Thymus (tissue), 11 donors: Measurements from ENCODE around the gene ZP1. TPM values are rescaled to one million over a fixed set of nuclear protein-coding genes. Genes with fewer than 3 reads are reported as not detected.

Source experiments
- DNase-seq, 9 donors: peaks; one replicate each; pipeline ENCODE4 v3.0.0-alpha.2; 2013; ENCODE audit warnings: low spot score in 9 of 9, low read depth in 6 of 9, missing footprints in 1 of 9
- H3K27ac ChIP-seq, 2 donors: one replicate each; pipeline ENCODE4 v1.5.1; 2013; ENCODE audit warnings: control low read depth in 1 of 2, low read depth in 1 of 2, low read length in 1 of 2, mild to moderate bottlenecking in 1 of 2, moderate library complexity in 1 of 2
- H3K27me3 ChIP-seq, 2 donors: one replicate each; pipeline ENCODE4 v1.5.1; 2013; ENCODE audit warnings: low read length in 1 of 2; ENCODE audit not compliant: control insufficient read depth in 2 of 2, insufficient read depth in 1 of 2
- H3K36me3 ChIP-seq, 2 donors: one replicate each; pipeline ENCODE4 v1.5.1; 2013; ENCODE audit warnings: low read length in 1 of 2, mild to moderate bottlenecking in 1 of 2, moderate library complexity in 1 of 2; ENCODE audit not compliant: control insufficient read depth in 2 of 2, insufficient read depth in 2 of 2
- H3K4me1 ChIP-seq, 2 donors: one replicate each; pipeline ENCODE4 v1.5.1; 2013; ENCODE audit warnings: low read length in 2 of 2; ENCODE audit not compliant: control insufficient read depth in 2 of 2, insufficient read depth in 2 of 2
- H3K4me3 ChIP-seq, 2 donors: one replicate each; pipeline ENCODE4 v1.5.1; 2013; ENCODE audit warnings: low read length in 2 of 2, control low read depth in 1 of 2, mild to moderate bottlenecking in 1 of 2
- H3K9me3 ChIP-seq, 2 donors: one replicate each; pipeline ENCODE4 v1.5.1; 2013; ENCODE audit warnings: low read length in 1 of 2, mild to moderate bottlenecking in 1 of 2; ENCODE audit not compliant: control insufficient read depth in 2 of 2, insufficient read depth in 1 of 2
- WGBS: extraction: QIAGEN DNeasy Blood & Tissue Kit; methylation state at CpG from one replicate; pipeline ENCODE4 v1.1.7; 2013; 5-methylcytosine and 5-hydroxymethylcytosine counted together
- polyA plus RNA-seq: library from polyadenylated mRNA; stranded (reverse); fragments of 200-250 nt; gene quantifications from one replicate; pipeline ENCODE4 v1.2.3, GENCODE V29; 2013
- total RNA-seq: library from RNA; stranded (reverse); fragments of 120-200 nt; gene quantifications from one replicate; pipeline ENCODE4 v1.2.4, GENCODE V29; 2013
- donor health status: healthy.

The ZP1 gene
- total and polyA plus RNA-seq, 2 donors: 1.5 to 1.6 TPM

DNA sequence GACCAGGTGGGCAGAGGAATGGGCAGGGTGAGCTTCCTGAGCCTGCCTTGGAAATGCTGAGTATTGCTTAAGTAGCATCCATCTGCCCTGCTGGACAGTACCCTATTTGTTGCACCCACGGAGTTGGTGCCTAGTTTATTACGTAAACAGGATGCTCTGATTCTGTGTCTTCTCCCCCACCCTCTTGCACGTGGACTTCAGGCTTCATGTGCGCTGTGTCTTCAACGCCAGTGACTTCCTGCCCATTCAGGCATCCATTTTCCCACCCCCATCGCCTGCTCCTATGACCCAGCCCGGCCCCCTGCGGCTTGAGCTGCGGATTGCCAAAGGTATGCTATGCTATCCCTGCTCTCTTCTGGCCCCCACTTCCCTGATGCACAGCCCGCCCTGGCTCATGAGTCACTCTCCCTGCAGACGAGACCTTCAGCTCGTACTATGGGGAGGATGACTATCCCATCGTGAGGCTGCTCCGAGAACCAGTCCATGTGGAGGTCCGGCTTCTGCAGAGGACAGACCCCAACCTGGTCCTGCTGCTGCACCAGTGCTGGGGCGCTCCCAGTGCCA, 5.7 kb downstream of the ZP1 start:
- no peaks in the 10 kb centered on the region for H3K27me3 ChIP-seq
- peaks cover 71 to 86% of the 10 kb centered on the region in 2 donors for H3K4me1 ChIP-seq
- peak in 3 of 9 donors; percentile 48 to 81 (median 59) for DNase-seq
- peak overlapping the region; percentile 93 to 97 for H3K27ac ChIP-seq
- peaks cover 4% of the 10 kb centered on the region in 2 donors for H3K36me3 ChIP-seq
- H3K4me3 ChIP-seq: no peak overlapping the region
- 70% methylated on average over 16 of the region's 16 CpGs for WGBS
- H3K9me3 ChIP-seq: peaks cover 0 to 3% of the 10 kb centered on the region in 2 donors

DNA sequence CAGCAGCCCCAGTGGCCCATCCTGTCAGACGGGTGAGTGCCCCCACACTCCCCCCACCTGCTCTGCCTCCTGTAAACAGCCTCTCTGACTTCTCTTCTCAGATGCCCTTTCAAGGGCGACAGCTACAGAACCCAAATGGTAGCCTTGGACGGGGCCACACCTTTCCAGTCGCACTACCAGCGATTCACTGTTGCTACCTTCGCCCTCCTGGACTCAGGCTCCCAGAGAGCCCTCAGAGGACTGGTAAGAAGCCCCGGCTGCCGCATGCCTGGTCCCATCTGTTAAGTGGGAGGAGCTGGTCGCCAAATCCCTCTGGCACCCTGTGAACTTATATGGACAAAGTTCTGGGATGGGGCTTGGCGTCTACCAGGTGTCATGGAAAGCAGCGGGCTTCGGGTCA, 6.2 kb downstream of the ZP1 start:
- 90% methylated on average over 12 of the region's 12 CpGs for WGBS
- H3K36me3 ChIP-seq: peaks cover 4% of the 10 kb centered on the region in 2 donors
- H3K4me1 ChIP-seq: peaks cover 67 to 81% of the 10 kb centered on the region in 2 donors
- DNase-seq: no peak
- H3K27ac ChIP-seq: peak overlapping the region; percentile 93 to 97
- no peak overlapping the region for H3K4me3 ChIP-seq
- H3K9me3 ChIP-seq: peaks cover 0 to 3% of the 10 kb centered on the region in 2 donors
- H3K27me3 ChIP-seq: no peaks in the 10 kb centered on the region

DNA sequence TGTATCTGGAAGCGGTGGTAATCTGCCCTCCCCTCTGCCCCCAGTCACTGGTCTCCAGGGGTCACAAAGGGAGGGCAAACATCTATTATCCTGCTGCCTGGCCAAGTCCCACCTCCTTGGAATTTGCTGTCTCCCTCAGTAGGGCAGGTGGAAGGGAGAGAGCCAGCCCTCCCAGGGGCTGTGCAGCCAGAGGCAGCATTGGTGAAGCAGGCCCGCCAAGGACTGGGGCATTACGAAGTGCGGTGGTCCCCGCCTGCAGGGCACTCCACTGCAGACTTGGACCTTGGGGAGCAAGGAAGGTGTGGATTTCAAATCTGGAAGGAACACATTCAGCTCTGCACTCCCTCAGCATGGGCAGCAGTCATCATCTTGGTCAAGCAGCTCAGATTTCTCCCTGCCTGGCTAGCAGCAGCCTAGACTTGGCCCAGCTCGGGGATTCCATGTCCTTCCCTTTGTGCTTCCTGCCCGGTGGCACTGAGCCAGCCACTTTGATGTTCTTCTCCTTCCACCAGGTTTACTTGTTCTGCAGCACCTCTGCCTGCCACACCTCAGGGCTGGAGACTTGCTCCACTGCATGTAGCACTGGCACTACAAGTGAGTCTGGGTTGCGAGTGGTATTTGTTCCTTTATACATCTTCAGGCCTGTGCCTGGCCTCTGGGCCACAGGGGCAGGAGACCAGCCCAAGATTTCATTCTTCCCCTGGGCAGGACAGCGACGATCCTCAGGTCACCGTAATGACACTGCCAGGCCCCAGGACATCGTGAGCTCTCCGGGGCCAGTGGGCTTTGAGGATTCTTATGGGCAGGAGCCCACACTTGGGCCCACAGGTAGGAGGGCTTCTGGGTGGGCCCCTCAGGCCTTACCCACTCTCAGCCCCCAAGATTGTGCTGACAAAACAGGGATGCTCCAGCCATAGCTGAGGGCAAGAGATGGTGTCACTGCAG, 7.4 kb downstream of the ZP1 start:
- DNase-seq: no peak
- Histone ChIP-seq H3K4me3 (no peak overlapping the region), H3K27ac (no peak overlapping the region), H3K9me3 (no peaks in the 10 kb centered on the region), H3K27me3 (no peaks in the 10 kb centered on the region), H3K36me3 (peaks cover 4 to 12% of the 10 kb centered on the region in 2 donors), H3K4me1 (peaks cover 62 to 69% of the 10 kb centered on the region in 2 donors)
- 93% methylated on average over 13 of the region's 13 CpGs for WGBS

DNA sequence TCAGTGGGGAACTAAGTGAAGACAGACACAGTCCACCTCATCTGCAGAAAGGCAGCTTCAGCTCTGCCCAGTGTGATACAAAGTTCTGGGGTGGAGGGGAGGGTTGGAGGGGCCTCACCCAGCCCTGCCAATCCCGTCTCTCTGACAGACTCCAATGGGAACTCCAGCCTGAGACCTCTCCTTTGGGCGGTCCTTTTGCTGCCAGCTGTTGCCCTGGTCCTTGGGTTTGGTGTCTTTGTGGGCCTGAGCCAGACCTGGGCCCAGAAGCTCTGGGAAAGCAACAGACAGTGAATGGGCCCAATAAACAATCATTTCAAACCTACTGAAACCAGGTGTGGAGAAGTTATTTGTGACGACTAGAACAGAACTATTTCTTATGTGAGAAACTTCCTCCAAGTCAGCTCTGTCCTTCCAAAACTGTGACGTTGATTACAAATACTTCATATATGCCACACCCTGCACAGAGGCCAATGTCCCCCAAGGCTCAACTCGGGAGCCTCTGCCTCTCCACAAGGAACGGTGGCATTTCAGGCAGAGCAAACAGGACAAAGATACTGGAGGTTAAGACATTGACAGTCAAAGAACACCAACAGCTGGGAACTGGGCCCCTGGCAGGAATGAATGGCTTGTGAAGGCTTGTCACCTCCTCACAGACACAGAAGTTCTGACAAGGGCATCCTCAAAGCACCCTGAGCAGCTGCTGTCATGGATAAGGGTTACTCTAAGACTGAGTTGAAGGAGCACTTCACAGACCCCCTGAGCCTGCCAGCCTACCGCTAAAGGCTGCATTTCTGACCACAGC, 8.2 kb downstream of the ZP1 start:
- peak overlapping the region in 1 of 2 donors; percentile 38 for H3K27ac ChIP-seq
- no peaks in the 10 kb centered on the region for H3K27me3 ChIP-seq
- peaks cover 63 to 70% of the 10 kb centered on the region in 2 donors for H3K4me1 ChIP-seq
- H3K36me3 ChIP-seq: peaks cover 10 to 19% of the 10 kb centered on the region in 2 donors
- no peak overlapping the region for H3K4me3 ChIP-seq
- no peaks in the 10 kb centered on the region for H3K9me3 ChIP-seq
- peak in 2 of 9 donors; percentile 37 to 65 for DNase-seq
- WGBS: 95% methylated on average over 7 of the region's 7 CpGs

DNA sequence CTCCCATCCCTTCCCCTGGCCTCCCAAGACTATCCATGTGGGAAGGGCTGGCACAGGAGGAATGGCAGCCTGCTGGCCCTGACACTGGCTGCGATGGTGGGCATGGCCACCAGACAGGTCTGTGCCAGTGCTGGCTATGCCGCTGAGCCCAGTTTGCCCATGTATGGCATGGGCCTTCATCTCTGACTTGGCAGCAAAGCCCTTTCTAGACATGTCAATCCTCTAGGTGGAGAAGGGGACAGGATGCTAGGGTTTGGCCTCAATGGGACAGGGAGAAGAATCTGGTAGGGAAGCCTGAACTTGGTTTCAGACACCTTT, 8.8 kb downstream of the ZP1 start:
- Histone ChIP-seq H3K4me1 (peaks cover 57 to 69% of the 10 kb centered on the region in 2 donors), H3K36me3 (peaks cover 16 to 24% of the 10 kb centered on the region in 2 donors), H3K9me3 (no peaks in the 10 kb centered on the region), H3K27ac (peak overlapping the region in 1 of 2 donors; percentile 38), H3K4me3 (no peak overlapping the region), H3K27me3 (no peaks in the 10 kb centered on the region)
- DNase-seq: no peak
- 99% methylated on average over 2 of the region's 2 CpGs for WGBS

DNA sequence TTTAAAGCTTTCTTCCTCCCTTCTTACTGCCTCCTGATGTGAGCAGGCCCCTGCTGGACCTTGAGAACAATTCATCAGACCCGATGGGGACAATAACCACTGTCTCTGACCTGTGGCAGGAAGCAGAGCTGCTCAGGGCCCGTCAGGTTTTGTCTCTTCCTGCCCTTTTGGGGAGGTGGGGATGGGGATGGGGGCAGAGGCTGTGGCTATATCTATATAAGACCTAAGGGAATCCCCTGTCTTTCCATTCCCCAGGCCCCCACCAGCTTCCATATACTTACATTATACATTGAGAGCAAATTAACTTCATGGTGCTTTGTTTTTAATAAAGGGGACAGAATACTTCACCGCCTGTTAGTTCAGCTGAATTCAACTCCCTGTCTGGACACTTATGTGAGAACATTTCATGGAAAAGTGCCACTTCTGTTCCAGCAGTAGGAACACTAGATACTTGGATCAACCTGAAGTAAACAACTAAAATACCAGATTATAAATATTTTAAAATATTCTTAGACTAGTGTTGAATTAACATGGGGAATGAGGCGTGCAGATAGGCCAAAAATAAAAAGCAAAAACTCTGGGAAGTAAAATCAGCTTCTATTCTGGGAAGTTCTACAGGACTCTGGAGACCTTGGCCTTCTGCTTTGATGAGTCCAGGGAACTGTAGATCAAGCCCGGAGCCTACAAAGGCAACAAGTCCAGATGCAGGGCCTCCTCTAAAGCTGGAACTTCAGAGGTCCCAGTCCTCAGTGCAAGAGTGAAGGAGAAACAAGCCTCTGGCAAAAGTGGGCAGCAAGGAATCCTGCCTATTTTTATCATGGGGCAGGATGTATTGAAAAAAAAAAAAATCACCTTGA, 11.1 kb downstream of the ZP1 start:
- no peak for DNase-seq
- WGBS: 91% methylated on average over 5 of the region's 5 CpGs
- H3K36me3 ChIP-seq: peaks cover 17 to 24% of the 10 kb centered on the region in 2 donors
- no peaks in the 10 kb centered on the region for H3K27me3 ChIP-seq
- no peak overlapping the region for H3K4me3 ChIP-seq
- peaks cover 34 to 46% of the 10 kb centered on the region in 2 donors for H3K4me1 ChIP-seq
- H3K27ac ChIP-seq: no peak overlapping the region
- no peaks in the 10 kb centered on the region for H3K9me3 ChIP-seq

DNA sequence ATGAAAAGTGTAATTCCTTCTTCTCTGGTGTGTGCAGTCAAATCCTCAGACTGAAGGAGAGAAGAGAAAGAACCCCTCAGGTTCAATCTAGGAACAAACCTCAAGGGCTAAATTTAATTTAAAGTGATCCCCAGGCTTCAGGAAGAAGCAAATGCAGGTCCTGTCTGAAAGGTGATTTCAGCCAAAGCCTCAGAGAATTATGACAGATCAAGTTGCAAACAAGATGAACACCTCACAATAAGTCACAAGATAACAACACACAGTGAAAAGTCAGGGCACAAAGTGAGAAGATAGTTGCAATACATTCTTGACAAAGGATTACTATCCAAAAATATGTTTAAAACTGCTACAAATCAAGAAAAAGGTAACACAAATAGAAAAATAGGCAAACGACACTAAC, 11.8 kb downstream of the ZP1 start:
- peaks cover 17 to 24% of the 10 kb centered on the region in 2 donors for H3K36me3 ChIP-seq
- H3K27me3 ChIP-seq: no peaks in the 10 kb centered on the region
- H3K4me3 ChIP-seq: no peak overlapping the region
- 99% methylated on average over 1 of the region's 1 CpG for WGBS
- no peak overlapping the region for H3K27ac ChIP-seq
- H3K4me1 ChIP-seq: peaks cover 27 to 40% of the 10 kb centered on the region in 2 donors
- no peaks in the 10 kb centered on the region for H3K9me3 ChIP-seq
- no peak for DNase-seq

DNA sequence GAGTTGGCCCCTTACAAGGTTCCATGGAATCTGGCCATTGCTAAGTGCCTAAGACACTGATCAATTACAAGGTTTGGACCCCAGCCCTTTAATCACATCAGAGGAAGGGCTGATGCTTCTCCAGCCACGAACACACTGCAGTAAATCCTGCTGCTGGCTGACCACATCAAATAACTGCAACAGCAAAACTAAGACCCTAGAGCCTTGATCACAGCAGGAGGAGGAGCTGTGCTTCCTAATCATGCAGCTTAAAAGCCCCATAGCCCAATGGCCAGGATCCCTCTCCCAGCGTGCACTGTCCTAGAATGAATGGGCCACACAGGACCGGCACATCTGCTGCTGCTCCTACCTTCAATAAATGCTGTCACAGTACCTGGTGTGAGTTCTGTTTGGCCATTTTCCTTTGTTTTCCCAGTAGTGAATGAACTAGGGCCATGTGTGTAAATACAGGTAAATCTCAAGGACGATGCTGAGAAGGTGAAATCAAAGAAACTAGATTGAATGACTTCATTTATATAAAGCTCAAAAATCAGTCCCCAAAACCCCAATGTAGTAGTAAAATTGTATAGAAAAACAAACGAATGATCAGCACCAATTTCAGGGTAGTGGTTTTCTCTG, 12.7 kb downstream of the ZP1 start:
- 78% methylated on average over 5 of the region's 5 CpGs for WGBS

More for the DNA sequence above, 12.7 kb downstream of the ZP1 start:
- H3K9me3 ChIP-seq: no peaks in the 10 kb centered on the region
- DNase-seq: no peak
- H3K36me3 ChIP-seq: peaks cover 14 to 23% of the 10 kb centered on the region in 2 donors
- H3K27me3 ChIP-seq: no peaks in the 10 kb centered on the region
- H3K4me3 ChIP-seq: no peak overlapping the region
- H3K27ac ChIP-seq: no peak overlapping the region
- H3K4me1 ChIP-seq: peaks cover 17 to 30% of the 10 kb centered on the region in 2 donors
